ENCODE results near the gene CCT3.

Gene CCT3

DNA sequence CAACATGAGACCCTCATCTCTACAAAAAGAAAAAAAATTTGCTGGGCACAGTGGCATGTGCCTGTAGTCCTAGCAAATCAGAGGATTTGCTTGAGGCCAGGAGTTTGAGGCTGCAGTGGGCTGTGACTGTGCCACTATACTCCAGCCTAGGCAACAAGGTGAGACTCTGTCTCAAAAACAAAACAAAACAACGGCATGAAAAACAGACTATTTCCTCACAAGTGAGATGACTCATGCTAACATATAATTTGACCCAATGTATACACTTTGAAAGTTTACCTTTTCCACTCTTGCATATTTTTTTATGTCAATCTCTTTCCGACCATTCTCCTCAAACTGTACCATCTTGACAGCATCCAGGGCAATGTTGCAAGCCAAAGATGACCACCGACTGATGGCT, 17.5 kb downstream of the CCT3 start:
- no peak for DNase-seq (ENCODE audit: low read depth)
- TF ChIP-seq, protein P1, sequence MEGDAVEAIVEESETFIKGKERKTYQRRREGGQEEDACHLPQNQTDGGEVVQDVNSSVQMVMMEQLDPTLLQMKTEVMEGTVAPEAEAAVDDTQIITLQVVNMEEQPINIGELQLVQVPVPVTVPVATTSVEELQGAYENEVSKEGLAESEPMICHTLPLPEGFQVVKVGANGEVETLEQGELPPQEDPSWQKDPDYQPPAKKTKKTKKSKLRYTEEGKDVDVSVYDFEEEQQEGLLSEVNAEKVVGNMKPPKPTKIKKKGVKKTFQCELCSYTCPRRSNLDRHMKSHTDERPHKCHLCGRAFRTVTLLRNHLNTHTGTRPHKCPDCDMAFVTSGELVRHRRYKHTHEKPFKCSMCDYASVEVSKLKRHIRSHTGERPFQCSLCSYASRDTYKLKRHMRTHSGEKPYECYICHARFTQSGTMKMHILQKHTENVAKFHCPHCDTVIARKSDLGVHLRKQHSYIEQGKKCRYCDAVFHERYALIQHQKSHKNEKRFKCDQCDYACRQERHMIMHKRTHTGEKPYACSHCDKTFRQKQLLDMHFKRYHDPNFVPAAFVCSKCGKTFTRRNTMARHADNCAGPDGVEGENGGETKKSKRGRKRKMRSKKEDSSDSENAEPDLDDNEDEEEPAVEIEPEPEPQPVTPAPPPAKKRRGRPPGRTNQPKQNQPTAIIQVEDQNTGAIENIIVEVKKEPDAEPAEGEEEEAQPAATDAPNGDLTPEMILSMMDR (IDR thresholded peaks at IDR 0.05; ENCODE audit: insufficient read depth, low read depth, low read length, missing control alignments): no peak
- H3K4me3 ChIP-seq (ENCODE audit: low read length): no peak overlapping the region

DNA sequence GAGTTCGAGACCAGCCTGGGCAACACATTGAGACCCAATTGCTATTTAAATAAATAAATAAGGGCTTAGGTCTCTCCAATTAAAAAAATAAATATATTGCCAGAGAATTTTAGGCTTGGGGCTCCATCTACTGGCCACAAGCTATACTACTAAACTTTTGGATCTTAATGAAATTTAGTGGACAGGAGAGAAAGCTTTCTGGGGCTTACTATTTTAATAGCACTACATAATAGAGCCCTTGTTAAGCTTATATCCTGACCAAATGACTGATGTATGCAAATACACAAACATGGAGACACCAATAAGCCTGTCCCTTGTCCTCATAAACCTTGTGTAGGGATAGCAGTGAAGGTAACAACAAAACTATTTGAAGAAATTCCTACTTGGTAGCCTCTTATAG, 18.4 kb downstream of the CCT3 start:
- no peak overlapping the region for H3K4me3 ChIP-seq (ENCODE audit: low read length)
- TF ChIP-seq, protein P1 (IDR thresholded peaks at IDR 0.05; ENCODE audit: insufficient read depth, low read depth, low read length, missing control alignments): peak; percentile 51
- peak; percentile 29 for DNase-seq (ENCODE audit: low read depth)

DNA sequence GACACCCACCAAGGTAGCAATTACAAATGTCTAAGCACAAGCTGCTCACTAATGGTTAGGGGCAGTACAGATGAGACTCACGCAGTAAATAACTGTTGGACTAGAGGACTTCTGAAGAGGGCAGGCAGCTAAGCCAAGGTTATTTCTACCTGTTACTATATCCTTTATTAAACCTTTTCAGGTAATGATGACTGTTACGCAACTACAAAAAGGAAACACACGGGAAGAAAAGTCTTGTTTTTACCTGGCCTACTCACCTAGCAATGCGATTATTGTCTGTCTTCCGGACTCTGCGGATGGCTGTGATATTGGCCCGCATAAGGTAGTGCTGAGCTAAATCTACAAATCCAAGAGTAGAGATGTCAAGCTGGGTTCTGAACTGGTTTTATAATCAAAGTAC, 21.2 kb downstream of the CCT3 start:
- H3K4me3 ChIP-seq (ENCODE audit: low read length): no peak overlapping the region
- TF ChIP-seq, protein P1 (IDR thresholded peaks at IDR 0.05; ENCODE audit: insufficient read depth, low read depth, low read length, missing control alignments): no peak
- DNase-seq (ENCODE audit: low read depth): no peak

DNA sequence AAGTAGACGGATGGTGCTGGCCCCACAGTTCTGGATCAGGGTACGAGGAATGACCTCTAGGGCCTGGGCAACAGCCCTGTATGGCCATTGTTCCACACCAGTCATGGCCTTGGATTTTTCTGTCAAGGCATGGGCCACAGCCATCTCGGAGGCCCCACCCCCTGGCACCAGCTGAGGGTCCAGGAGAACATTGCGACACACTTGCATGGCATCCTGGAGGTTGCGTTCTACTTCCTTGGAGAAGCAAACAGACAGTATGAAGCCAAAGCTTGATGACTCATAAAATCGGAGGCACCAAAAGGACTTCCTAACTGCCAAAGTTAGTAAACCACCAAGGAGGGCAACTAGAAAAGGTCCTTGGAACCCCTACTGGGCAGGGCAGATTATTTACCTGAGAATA, 27.1 kb downstream of the CCT3 start:
- TF ChIP-seq, protein P1 (IDR thresholded peaks at IDR 0.05; ENCODE audit: insufficient read depth, low read depth, low read length, missing control alignments): no peak

DNA sequence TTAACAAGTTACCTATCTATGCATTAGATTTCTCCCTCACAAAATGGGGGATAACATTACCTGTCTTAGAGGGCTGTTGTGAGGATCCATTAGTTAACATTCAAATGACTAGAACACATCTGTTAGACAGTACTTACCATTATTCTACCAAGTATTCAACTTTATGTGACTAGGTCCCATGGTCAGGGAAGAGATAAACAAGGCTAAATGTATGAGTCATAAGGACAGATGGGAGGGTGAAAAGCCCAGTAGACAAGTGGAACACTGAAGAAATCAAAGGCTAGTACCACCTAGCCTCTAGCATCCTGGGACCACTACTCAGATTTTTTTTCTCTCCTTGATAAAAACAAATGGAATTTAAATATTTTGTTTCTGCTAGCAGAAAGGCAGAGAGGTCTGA, 30.0 kb downstream of the CCT3 start:
- no peak overlapping the region for H3K4me3 ChIP-seq (ENCODE audit: low read length)
- DNase-seq (ENCODE audit: low read depth): no peak
- TF ChIP-seq, protein P1 (IDR thresholded peaks at IDR 0.05; ENCODE audit: insufficient read depth, low read depth, low read length, missing control alignments): no peak

More for the DNA sequence above, 27.1 kb downstream of the CCT3 start:
- peak; percentile 41 for DNase-seq (ENCODE audit: low read depth)
- no peak overlapping the region for H3K4me3 ChIP-seq (ENCODE audit: low read length)

DNA sequence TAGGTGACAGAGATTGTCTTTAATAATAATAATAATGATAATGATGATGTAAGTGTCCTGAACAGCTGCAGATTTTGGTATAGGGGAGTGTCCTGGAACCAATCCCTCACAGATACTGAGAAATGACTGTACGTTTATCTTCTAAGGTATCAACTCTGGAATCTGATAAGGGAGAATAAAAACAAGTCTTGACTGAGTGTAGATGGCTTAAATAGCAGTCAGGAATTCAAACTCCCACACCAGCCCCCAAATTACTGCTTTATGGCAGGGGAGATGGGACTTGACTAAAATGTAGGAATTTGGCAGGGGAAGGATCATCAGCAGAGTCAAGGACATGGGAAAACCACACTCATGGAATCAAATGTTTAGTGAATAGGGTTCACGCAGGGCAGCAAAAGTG, 32.9 kb downstream of the CCT3 start:
- no peak overlapping the region for H3K4me3 ChIP-seq (ENCODE audit: low read length)
- TF ChIP-seq, protein P1 (IDR thresholded peaks at IDR 0.05; ENCODE audit: insufficient read depth, low read depth, low read length, missing control alignments): no peak
- no peak for DNase-seq (ENCODE audit: low read depth)

DNA sequence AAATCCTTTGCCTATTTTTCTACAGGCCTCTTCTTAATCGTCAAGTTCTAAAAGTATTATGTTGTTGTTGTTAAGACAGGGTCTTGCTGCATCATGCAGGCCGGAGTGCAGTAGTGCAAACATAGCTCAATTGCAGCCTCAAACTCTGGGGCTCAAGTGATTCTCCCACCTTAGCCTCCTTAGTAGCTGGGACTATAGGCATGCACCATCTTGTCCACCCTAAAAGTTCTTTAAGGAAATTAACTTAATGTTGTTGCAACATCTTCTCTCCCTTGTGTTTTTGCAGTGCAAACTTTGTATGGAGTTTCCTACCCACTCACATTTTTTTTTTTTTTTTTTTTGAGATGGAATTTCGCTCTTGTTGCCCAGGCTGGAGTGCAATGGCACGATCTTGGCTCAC, 34.9 kb downstream of the CCT3 start:
- H3K4me3 ChIP-seq (ENCODE audit: low read length): no peak overlapping the region
- no peak for DNase-seq (ENCODE audit: low read depth)
- TF ChIP-seq, protein P1 (IDR thresholded peaks at IDR 0.05; ENCODE audit: insufficient read depth, low read depth, low read length, missing control alignments): no peak
